ENCODE results near the gene IL1RAPL1. TPM values are rescaled to one million over a fixed set of nuclear protein-coding genes. Genes with fewer than 3 reads are reported as not detected.
A peak's percentile ranks its signal among the peaks of the same experiment; 100 is the strongest.

The IL1RAPL1 gene
- total RNA-seq (1.3 and 1.6 TPM in 2 replicates), polyA plus RNA-seq (0.79 and 0.84 TPM in 2 replicates), polyA minus RNA-seq (4.5 and 5.9 TPM in 2 replicates), Bru-seq, nascent RNA (percentile 45 among the genes with signal in this experiment), BruChase-seq, experiment 1, labeled RNA remaining after a 6-hour chase (percentile 50 among the genes with signal in this experiment), BruChase-seq, experiment 2, labeled RNA remaining after a 2-hour chase (percentile 59 among the genes with signal in this experiment)
- polyA plus RNA-seq (2011; cell fraction: cytosol; rRNA removed): 0.35 and 0.49 TPM in 2 replicates
- 1.9 and 2.2 TPM in 2 replicates for polyA plus RNA-seq (2011; cell fraction: nucleus; rRNA removed)
- 0.28 and 0.42 TPM in 2 replicates for polyA plus RNA-seq (2012)
- not detected for polyA minus RNA-seq (2011; cell fraction: cytosol; rRNA and poly(A)+ RNA removed)
- 17.5 and 19.0 TPM in 2 replicates for polyA minus RNA-seq (2011; cell fraction: nucleus; rRNA and poly(A)+ RNA removed)
- long read RNA-seq: 0 reads

DNA sequence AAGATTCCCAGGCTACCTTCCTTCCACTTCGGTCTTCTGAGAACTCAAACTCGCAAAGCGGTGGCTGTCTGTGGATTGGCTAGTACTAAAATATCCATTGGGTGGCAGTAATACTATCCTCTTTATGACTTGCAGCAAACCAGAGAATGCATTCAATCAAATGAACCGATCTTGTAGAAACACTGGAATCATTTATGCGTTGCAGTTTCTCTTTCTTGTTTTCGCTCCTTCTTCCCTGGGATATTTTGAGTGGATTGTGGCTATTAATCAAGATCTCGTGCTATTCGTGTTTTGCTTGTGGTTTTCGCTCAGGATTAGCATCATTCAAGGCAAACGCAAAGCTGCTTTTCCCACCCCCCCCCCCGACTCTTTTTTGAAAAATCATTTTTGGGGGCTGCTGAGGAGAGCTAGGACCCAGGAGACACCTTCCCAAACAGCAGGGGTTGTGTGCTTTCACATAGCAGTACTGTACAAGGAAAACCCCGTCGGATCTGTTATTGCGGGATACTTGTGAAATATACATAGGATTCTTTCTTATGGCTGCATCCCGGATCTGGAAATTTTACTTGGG is at the start of gene IL1RAPL1:
Gene IL1RAPL1 (plus strand): TSS at position 466 of the 571 bp plus-strand sequence.
- Histone ChIP-seq H3K27me3 (ENCODE audit: control insufficient read depth in 2 of 2, insufficient read depth in 2 of 2, low read length in 2 of 2) (no peaks in the 10 kb centered on the region), H3K36me3 (ENCODE audit: control insufficient read depth in 2 of 2, extremely low read depth in 1 of 2, insufficient read depth in 2 of 2, low read length in 2 of 2) (no peaks in the 10 kb centered on the region), H3K27ac (ENCODE audit: insufficient read depth, low read depth, low read length) (peak within 1 kb of the TSS; percentile 26), H3K9ac (replicated peaks; ENCODE audit: extremely low read depth, insufficient read depth, low read length) (peak within 1 kb of the TSS; percentile 27), H4K20me1 (replicated peaks; ENCODE audit: control insufficient read depth, extremely low read depth, insufficient read depth, low read length) (no peaks in the 10 kb centered on the region), H3K9me1 (replicated peaks; ENCODE audit: control insufficient read depth, extremely low read depth, insufficient read depth, low read length) (no peaks in the 10 kb centered on the region), H3K4me2 (ENCODE audit: insufficient read depth, low read length) (peak within 1 kb of the TSS; percentile 60), H3K9me3 (replicated peaks; ENCODE audit: control insufficient read depth, insufficient read depth, low read length) (no peaks in the 10 kb centered on the region), H3K4me3 (replicated peaks in 1 of 3; ENCODE audit: insufficient read depth in 1 of 3, low read depth in 1 of 3, low read length in 3 of 3) (peak within 1 kb of the TSS; percentile 50 to 88 (median 59)), H3K79me2 (ENCODE audit: control insufficient read depth, insufficient read depth, low read length) (no peaks in the 10 kb centered on the region), H2AFZ (ENCODE audit: low read depth, low read length) (peak within 1 kb of the TSS; percentile 58), H3K4me1 (ENCODE audit: control insufficient read depth, extremely low read depth, insufficient read depth, low read length) (peaks cover 32% of the 10 kb centered on the region)
- dilution Hi-C loops (cut with MboI; ENCODE audit: extremely low pct_ligation_motif_present, low sequenced_read_pairs): no loop called here
- TF ChIP-seq MYC (IDR thresholded peaks at IDR 0.05; ENCODE audit: low read depth, low read length) (no peak), POLR2AphosphoS5 (IDR thresholded peaks at IDR 0.05; ENCODE audit: insufficient read depth, low read depth, low read length) (no peak), MAX (IDR thresholded peaks at IDR 0.05; ENCODE audit: insufficient read depth, insufficient read length) (no peak), EZH2 (IDR thresholded peaks at IDR 0.05; ENCODE audit: borderline replicate concordance, low read depth, low read length, severe bottlenecking) (no peak), CTCF (IDR thresholded peaks at IDR 0.05; ENCODE audit: extremely low read depth in 1 of 2, insufficient read depth in 1 of 2, low read depth in 1 of 2, low read length in 2 of 2) (no peak), FOS (IDR thresholded peaks at IDR 0.05; ENCODE audit: borderline replicate concordance, insufficient read depth, low read length) (no peak), JUN (IDR thresholded peaks at IDR 0.05; ENCODE audit: borderline replicate concordance, insufficient read depth, insufficient read length, low read depth) (no peak), GATA2 (IDR thresholded peaks at IDR 0.05; ENCODE audit: insufficient read depth, insufficient read length, low read depth, low read length) (no peak), POLR2A (IDR thresholded peaks at IDR 0.05; ENCODE audit: low read depth, low read length) (no peak)
- CTCF ChIA-PET: interaction anchor here (1.2 to 1.3 kb wide), 2 partner anchors 504 to 967 kb away, joined by 4 to 7 read pairs; no protein-coding TSS in a partner anchor
- intact Hi-C loops (cut with micrococcal nuclease): loop anchor here (1.0 to 10.0 kb wide), 10 partner anchors 183 to 1318 kb away; no protein-coding TSS in a partner anchor
- BruUV-seq (replicated peaks): no TSS peak
- DNase-seq (ENCODE audit: low read depth, low spot score) (peak; percentile 78), FAIRE-seq (peak; percentile 70)
- POLR2A ChIA-PET: no interaction called here

Data from endothelial cell of umbilical vein (primary cell).